ENCODE data around the gene GGNBP2.

The GGNBP2 gene

DNA sequence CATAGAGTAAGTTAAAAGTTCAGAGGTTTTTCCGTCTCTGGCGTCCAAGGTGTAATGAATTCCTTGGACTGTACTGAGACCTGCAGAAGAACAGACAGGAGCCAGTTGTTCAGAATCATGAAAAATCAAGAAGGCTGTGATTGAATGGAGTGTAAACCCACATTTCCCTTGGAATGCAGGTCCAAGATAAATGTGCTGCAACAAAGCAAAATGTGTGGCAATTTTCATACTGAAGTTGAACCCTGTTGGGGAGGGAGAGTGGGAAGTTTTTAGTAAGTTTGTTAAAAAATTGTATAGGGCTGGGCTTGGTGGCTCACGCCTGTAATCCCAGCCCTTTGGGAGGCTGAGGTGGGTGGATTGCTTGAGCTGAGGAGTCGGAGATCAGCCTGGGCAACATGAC lies 21.4 kb downstream of the GGNBP2 start:
- DNase-seq: no peak

- DNase-seq: no peak
Observed at GRCh38 chr17:36575028-36575427, 30.3 kb downstream of the GGNBP2 start.

DNA sequence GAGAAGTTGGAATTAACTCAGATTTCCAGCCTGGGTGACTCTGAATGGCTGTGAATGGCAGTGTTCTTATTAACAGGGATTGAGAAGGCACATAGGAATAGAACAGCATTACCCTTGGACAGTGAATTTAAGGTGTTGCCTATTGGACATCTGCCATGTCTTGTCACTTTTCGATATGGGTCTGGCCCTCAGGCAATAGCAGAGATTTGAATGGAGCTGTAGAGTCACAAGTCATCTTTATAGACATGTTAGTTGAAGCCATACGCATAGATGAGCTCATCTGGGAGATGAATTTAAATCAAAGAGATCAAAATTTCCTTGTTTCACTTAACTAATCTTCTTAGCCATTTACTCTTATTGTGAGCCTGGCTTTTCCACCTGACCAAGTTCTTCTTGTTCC lies 32.1 kb downstream of the GGNBP2 start:
- DNase-seq: no peak

- DNase-seq: no peak
Observed at GRCh38 chr17:36578671-36579070, 34.0 kb downstream of the GGNBP2 start.

DNA sequence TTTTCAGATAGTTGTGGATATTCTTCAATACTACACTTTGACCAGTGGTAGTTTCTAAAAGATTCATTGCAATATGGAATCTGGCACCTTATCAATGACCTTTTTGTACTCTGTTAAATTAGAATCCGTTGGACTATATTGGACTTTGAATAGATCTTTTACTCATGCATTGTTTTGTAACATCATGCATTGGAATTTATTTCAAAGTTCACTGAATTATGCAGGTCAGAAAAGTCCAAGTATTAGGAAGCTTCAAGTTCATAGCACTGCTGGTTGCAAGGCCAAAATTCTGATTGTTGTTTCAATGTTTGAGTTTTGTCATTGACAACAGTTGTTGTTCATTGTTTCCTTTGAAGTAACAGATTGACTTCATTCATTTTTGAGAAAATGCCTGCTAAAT lies 39.1 kb downstream of the GGNBP2 start:
- DNase-seq: no peak

GRCh38 chr17:36586138-36586537 lies 41.4 kb downstream of the GGNBP2 start:
- no peak for DNase-seq

DNA sequence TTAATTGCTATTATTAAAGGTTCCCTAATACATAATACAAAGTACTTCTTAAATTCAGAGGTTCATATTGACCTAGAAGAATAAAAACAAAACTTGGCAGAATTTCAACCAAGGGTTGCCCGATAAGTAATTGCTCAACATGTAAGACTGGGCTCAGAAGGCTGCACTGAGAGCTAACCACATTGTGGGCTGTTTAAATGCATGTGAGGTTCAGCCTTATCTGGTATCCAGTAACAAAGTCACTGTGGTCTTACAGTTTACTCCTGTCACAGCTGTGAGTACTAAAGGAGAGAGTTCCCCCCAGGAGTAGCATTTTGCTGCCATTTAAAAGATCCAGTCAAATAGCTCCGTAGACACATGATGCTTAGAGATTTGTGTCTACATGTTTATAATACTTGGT lies 45.4 kb downstream of the GGNBP2 start:
- no peak for DNase-seq

DNA sequence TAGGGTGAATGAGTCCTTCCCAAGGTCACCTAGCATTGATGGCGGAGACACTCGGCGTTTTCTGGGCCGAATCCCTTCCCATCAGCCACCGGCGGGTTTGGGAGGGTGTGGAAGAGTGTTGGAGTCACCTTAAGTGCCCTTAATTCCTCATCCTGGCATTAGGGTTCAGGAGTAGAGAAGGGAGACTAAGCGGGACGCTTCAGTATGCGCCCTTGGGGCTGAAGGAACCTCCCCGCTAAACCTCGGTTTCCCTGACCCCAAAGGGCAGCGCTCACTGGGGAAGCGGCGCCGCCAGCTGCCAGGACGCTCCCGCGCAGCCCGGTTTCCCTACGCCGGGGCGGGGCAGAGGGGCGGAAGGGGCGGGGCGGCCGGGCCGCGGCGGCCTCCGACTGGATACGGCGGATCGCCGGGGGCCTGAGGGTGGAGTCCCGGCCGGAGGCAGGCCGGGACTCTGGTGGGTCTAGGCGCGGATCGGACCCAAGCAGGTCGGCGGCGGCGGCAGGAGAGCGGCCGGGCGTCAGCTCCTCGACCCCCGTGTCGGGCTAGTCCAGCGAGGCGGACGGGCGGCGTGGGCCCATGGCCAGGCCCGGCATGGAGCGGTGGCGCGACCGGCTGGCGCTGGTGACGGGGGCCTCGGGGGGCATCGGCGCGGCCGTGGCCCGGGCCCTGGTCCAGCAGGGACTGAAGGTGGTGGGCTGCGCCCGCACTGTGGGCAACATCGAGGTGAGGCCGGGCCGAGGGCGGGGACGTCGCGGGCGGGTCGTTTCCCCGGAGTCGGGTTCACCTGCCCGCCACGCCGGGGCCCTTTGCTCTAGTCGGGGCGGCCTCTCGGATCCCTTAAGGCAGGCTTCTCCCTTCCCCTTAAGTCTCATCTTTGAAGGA lies 47.0 kb downstream of the GGNBP2 start, which contains the start of gene DHRS11:
DHRS11 (plus strand) TSS at position 446 of the 882 bp plus-strand sequence; CDS start at position 577, 131 bp downstream.
- DNase-seq: peak; percentile 88

GRCh38 chr17:36592316-36592715 lies 47.6 kb downstream of the GGNBP2 start:
- DNase-seq: no peak

GRCh38 chr17:36592716-36593321 lies 48.1 kb downstream of the GGNBP2 start:
- DNase-seq: no peak

DNA sequence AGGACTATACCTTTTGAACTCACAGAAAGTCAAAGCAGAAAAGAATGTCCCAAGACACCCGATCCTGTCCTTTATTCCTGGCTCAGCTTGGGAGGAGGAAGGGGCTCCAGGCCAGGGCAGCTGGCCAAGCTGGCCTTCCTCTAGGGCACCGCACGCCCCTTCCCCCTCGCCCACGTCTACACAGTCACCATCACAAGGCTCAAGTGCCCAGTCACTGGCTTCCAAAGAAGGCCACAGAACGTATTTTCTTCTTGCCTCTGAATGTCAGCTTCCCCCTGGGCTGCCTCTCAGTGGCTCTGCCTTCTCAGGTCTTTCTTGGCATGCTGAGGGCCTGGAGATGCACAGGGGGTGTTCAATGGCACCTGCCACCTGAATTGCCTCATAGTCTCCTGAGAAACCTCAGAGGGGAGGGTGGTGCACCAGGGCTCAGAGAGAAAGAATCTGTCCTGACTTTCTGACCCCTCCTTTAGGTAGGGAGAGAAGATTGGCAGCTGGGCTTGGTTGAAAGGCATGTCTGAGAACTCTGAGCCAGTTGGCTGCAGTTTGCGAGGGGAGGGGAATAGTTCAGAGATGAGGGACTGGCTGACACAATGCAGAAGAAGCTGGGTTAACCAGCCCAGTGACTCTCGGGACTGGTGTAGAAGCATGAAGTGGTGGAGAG lies 49.1 kb downstream of the GGNBP2 start:
- no peak for DNase-seq

DNA sequence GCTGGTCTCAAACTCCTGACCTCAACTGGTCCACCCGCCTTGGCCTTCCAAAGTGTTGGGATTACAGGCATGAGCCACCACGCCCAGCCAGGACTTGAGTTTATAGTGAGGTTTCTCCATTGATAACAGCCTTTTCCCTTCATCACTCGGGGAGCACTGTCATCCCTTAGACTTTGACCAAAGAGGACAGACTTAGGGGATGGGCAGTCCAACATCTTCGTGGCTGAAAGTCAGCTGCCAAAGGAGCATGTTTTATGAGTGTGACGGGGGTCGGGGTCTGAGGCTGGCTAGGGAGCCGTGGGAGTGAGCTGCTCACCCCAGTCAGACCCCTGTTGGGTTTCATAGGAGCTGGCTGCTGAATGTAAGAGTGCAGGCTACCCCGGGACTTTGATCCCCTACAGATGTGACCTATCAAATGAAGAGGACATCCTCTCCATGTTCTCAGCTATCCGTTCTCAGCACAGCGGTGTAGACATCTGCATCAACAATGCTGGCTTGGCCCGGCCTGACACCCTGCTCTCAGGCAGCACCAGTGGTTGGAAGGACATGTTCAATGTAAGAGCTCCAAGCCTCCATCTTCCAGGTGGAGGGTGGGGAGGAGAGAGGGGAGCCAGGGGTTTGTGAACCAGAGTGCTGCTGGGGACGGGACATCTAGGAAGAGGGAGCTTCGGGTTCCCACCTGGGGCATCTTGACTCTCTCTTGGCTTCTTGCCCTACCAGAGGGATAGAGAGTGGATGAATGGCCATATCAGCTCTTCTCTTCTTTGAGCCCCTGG lies 50.1 kb downstream of the GGNBP2 start:
- no peak for DNase-seq

DNA sequence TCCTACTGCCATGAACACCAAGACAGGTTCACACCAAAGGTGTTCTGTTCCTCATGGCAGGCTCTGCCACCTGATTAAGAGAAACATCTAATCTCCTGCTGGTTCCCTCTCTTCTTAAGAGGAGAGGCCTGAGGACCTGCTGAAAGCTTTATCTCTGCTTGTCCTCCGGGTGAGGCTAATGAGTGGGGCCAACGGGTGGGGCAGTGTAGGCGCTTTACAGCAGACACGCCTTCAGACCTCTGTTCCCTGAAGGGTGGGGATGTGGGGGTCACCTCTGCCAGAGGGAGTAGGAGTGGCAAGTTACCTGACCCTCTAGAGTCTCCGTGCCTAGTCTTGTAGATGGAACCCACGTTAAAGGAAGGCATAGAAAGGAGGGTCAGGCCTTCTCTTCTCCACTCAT lies 52.5 kb downstream of the GGNBP2 start:
- DNase-seq: no peak

- no peak for DNase-seq
Observed at GRCh38 chr17:36597866-36598777, 53.4 kb downstream of the GGNBP2 start.

DNA sequence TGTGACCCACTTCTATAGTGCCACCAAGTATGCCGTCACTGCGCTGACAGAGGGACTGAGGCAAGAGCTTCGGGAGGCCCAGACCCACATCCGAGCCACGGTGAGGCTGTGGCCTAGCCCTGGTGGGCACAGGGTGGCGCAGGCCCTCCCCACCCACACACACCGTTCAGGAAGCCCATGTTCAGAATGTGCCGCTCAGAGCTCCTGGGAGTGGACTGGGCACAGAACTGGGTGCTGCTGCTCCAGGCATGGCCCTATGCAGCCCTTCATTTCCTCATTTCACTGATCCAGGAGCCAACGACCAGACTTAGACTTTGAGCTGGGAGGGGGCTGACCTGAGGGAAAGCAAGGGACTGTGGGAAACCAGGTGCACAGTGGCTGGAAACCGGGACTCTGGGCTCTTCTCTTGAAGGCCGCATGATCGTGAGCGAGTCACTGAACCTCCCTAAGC lies 54.3 kb downstream of the GGNBP2 start:
- no peak for DNase-seq

- no peak for DNase-seq
Observed at GRCh38 chr17:36599546-36600250, 55.0 kb downstream of the GGNBP2 start.

DNA sequence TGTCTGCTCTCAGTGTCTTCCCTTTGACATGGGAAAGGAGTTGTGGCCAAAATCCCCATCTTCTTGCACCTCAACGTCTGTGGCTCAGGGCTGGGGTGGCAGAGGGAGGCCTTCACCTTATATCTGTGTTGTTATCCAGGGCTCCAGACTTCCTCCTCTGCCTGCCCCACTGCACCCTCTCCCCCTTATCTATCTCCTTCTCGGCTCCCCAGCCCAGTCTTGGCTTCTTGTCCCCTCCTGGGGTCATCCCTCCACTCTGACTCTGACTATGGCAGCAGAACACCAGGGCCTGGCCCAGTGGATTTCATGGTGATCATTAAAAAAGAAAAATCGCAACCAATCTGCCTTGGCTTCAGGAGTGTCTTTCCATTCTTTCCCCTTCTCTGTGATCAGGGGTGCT lies 55.7 kb downstream of the GGNBP2 start:
- DNase-seq: no peak

DNA sequence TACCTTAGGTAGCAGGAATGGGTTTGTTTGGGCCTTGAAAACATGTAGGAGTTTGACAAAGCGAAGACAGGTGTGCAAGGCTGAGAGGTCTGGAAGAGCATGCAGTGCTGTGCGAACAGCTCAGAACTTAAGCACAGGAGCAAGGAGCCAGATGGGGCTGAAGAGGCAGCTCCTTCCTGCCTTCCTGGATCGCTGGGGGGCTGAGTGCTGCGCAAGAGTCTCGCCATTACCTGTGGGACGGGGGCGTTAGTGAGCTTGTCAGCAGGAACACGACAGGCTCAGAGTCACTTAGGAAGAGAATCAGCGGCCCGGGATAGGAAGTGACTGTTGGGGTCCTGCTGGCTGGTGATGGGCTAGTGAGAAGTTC lies 56.2 kb downstream of the GGNBP2 start:
- DNase-seq: no peak

GRCh38 chr17:36601303-36602029 lies 56.7 kb downstream of the GGNBP2 start, which contains the start of gene MRM1:
MRM1 (plus strand) TSS chr17:36601583; CDS start chr17:36601811, 228 bp downstream.
- DNase-seq: peak; percentile 93

- no peak for DNase-seq
Observed at GRCh38 chr17:36602030-36602748, 57.5 kb downstream of the GGNBP2 start.
